GM18519 (cell line): ENCODE data around the gene MAP4K4.

Source experiments
- ATAC-seq: cut with Tn5 transposase; IDR thresholded peaks from one replicate; pipeline ENCODE4 v1.9.1; 2021; ENCODE audit warnings: mild to moderate bottlenecking, moderate library complexity; ENCODE audit not compliant: unreplicated experiment, low FRiP score

Gene MAP4K4

GRCh38 chr2:101828257-101828656, 130.8 kb downstream of the MAP4K4 start:
- no peak for ATAC-seq

- no peak for ATAC-seq
These were observed 131.3 kb downstream of the MAP4K4 start for GRCh38 chr2:101828673-101829334.

GRCh38 chr2:101829429-101829828, 131.9 kb downstream of the MAP4K4 start:
- ATAC-seq, result no peak

DNA sequence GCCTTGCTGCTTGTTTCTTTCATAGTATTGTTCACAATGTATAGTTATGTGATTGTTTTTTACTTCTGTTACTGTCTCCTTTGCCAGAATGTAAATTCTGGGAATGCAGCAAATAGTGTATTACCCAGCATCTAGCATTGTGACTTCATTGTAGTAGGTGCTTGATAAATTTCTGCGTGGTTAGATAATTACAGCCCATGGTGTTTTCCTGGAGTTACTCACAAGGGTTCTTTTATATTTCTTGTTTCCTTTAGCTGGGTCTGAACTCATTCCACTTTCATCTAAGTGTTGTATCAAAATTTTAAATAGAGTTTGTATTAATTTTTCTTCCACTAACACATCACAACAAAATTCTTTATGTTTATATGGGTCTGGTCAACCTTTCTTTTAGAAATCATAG, 132.6 kb downstream of the MAP4K4 start:
- no peak for ATAC-seq

DNA sequence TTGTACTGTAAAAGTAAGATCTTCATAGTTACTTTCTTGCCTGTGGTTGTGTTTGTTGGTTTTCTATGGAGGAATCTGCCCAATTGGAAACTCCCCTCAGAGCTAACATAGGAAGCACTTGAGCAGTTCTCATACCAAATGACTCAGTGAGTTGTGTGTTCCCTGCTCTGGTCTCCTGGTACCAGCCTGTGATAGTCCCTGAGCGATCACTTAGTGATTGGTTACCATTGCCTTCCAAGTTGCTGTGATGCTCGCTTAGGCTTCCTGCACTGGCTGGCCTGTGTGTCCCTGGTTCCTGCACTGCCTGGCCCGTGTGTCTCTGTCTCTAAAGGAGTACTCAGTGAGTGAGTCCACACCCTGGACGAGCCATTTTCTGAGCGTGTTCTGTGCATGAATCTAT, 133.0 kb downstream of the MAP4K4 start:
- ATAC-seq, result no peak

DNA sequence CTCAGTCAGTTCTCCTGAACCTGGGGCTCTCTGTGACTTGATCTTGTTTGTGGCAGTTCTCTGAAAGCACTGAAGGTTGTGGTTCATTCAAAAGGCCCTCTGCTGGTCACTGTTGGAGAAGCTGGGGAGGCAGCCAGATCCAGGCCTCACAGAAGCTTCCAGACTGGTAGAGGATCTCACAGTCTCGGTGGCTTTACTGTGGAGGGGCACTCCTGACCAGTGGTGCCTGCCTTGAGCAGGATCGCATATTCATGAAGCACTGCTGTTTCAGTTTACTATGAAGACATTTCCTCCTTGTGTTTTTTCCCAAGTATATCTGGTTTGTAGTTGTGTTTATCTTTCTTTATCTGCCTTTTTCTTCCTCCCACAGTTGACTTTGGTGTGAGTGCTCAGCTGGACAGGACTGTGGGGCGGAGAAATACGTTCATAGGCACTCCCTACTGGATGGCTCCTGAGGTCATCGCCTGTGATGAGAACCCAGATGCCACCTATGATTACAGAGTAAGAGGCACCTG, 133.9 kb downstream of the MAP4K4 start:
- peak; percentile 46 for ATAC-seq

GRCh38 chr2:101832114-101832513, 134.6 kb downstream of the MAP4K4 start:
- ATAC-seq, result no peak

DNA sequence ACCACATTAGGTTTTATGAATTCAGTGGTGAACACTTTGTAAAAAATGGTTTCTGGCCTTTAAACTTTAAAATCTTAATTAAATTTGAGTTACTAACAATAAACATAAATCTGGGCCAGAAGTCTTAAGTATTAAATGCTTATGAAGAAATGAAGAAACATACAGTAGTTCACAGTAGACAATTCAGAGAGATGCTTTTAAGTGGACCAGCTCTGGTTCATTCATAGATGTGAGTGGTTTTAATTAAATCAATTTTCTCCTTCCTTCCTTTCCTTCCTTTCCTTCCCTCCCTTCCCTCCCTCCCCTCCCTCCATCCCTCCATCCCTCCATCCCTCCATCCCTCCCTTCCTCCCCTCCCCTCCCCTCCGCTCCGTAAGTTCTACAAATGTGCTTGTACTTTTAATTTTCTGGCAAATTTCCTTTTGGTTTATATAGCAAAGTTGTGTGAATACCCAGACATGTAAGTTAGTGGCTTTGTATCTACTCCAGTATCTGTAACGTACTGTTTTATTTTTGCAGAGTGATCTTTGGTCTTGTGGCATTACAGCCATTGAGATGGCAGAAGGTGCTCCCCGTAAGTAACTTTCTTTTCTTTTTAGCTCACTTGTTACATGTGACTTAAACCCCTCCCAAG, 136.5 kb downstream of the MAP4K4 start:
- ATAC-seq, result no peak

DNA sequence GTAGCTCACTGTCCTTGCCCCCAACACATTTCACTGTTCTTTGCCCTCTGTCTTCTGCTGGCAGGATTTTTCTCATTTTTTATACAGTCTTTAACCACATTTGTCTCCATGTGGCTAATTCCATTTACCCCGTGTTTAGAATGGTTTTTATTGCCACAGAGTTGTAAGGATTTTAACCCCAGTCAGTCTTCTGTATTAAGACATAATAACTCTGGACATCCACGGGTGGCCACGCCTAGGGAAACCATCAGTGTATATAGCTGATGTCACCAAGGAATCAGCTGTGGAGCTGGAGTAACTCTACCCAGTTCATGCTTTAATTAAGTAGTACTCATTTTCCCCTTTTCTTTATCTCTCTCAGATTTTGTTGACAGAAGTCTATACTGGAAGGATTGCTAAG, 139.8 kb downstream of the MAP4K4 start:
- no peak for ATAC-seq

- no peak for ATAC-seq
These were observed 144.3 kb downstream of the MAP4K4 start for GRCh38 chr2:101841679-101842327.

DNA sequence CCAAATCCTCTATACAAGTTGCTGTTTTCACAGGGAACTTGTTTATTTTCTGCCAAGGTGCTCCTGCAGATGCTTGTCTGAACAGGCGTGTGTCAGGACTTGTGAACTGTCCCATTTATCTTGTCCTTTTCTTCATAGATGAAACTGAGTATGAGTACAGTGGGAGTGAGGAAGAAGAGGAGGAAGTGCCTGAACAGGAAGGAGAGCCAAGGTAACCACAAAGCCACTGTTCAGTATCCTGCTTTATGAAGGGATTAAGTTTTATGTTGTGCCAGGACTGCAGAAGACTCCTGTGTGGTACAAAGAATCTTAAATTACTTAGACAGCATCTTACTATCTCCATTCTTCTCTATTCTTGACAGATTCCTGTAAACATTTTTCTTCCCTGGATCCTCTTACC, 145.0 kb downstream of the MAP4K4 start:
- no peak for ATAC-seq

- no peak for ATAC-seq
These were observed 145.5 kb downstream of the MAP4K4 start for GRCh38 chr2:101843048-101843447.

GRCh38 chr2:101843471-101843870, 146.0 kb downstream of the MAP4K4 start:
- no peak for ATAC-seq

GRCh38 chr2:101844055-101844635, 146.6 kb downstream of the MAP4K4 start:
- ATAC-seq, result no peak

- no peak for ATAC-seq
These were observed 149.5 kb downstream of the MAP4K4 start for GRCh38 chr2:101846973-101847372.

- no peak for ATAC-seq
These were observed 150.3 kb downstream of the MAP4K4 start for GRCh38 chr2:101847661-101848339.

- ATAC-seq, result no peak
These were observed 151.4 kb downstream of the MAP4K4 start for GRCh38 chr2:101848769-101849410.

DNA sequence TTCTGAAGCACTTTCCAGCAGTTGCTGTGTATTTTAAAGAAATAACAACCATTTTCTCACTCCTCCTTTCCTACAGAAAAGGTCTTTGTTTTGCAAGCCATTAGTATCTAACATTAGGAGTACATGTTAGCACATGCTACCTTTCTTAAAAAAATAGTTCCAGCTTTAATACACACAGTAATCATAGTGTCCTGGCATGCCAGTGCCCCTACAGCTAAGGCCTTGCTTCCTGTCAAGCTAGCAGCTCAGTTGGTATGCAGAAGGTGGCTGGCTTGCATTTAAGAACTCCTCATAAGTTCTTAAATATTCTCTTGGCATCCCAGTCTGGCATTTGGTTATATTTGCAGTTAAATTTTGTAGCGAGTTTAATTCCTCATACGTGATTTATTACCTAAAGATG, 152.9 kb downstream of the MAP4K4 start:
- no peak for ATAC-seq

GRCh38 chr2:101850991-101851390, 153.5 kb downstream of the MAP4K4 start:
- no peak for ATAC-seq

DNA sequence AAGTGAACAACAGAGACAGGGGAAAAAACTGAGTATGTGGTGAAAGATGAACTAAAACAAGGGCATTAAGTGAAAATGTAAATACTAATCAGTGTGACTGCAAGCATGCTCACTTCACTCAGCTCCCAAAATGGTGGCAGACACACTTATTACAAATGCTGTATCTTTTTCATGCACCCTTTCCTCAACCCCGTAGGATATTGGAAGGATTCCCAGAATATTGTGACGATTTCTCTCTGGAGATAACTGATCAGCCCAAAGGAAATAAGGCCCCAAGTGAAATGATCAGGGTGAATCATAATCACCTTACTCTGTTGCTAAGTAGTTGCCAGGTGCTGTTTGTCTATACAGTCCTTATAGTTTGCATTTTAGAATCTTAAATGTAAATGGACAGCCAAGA, 155.3 kb downstream of the MAP4K4 start:
- ATAC-seq, result no peak
